Nephron (organoid): Measurements from ENCODE around the gene ARHGEF2.
A peak's percentile ranks its signal among the peaks of the same experiment; 100 is the strongest.

Experiments
- H3K27ac Mint-ChIP-seq, 3 experiments: 2 replicates each; pipeline ENCODE4 v1.8.0; 2020; ENCODE audit warnings: mixed read lengths in 3 of 3, mild to moderate bottlenecking in 2 of 3, moderate library complexity in 1 of 3
- H3K27me3 Mint-ChIP-seq: 2 replicates; pipeline ENCODE4 v1.8.0; 2021; ENCODE audit warnings: low read depth, mild to moderate bottlenecking, moderate library complexity, mixed read lengths
- H3K36me3 Mint-ChIP-seq: 2 replicates; pipeline ENCODE4 v1.8.0; 2020; ENCODE audit warnings: low read depth, mixed read lengths
- H3K4me1 Mint-ChIP-seq: 2 replicates; pipeline ENCODE4 v1.8.0; 2020; ENCODE audit warnings: mixed read lengths
- H3K4me3 Mint-ChIP-seq, 3 experiments: 2 replicates each; pipeline ENCODE4 v1.8.0; 2020; ENCODE audit warnings: mild to moderate bottlenecking in 3 of 3, mixed read lengths in 3 of 3, moderate library complexity in 2 of 3
- H3K9me3 Mint-ChIP-seq: 2 replicates; pipeline ENCODE4 v1.8.0; 2020; ENCODE audit warnings: mixed read lengths
- TF ChIP-seq, protein P1 (sequence below), 3 experiments: fragments of 200-600 bp; sonication (generic); IDR thresholded peaks; one replicate each; pipeline ENCODE4 v1.5.0; 2021; ENCODE audit warnings: antibody characterized with exemption in 3 of 3; ENCODE audit not compliant: unreplicated experiment in 3 of 3

ARHGEF2 gene

DNA sequence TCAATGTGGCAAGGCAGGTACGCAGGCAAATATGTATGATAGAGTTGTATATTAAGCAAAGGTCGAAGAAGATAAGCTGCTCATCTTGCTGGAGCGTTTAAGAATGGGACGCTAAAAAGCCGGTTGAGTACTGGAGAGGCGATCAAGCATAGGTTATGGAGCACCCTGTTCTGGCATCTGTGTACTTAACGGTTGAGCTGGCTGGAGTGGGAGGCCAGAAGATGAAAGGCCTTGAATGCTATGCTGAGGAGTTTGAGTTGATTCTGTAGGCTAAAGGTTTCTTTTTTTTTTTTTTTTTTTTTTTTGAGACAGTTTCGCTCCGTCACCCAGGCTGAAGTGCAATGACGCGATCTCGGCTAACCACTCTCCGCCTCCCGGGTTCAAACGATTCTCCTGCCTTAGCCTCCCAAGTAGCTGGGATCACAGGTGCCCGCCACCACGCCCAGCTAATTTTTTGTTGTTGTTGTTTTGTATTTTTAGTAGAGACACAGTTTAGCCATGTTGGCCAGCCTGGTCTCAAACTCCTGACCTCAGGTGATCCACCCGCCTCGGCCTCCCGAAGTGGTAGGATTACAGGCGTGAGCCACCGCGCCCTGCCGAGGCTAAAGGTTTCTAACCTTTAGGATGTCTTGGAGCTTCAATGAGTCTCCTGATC, 43.3 kb downstream of the ARHGEF2 start:
- no peak overlapping the region for H3K27ac Mint-ChIP-seq
- H3K9me3 Mint-ChIP-seq: no peaks in the 10 kb centered on the region
- H3K36me3 Mint-ChIP-seq: peaks cover 22% of the 10 kb centered on the region
- no peaks in the 10 kb centered on the region for H3K27me3 Mint-ChIP-seq
- H3K4me1 Mint-ChIP-seq: peaks cover 27% of the 10 kb centered on the region
- TF ChIP-seq, protein P1, sequence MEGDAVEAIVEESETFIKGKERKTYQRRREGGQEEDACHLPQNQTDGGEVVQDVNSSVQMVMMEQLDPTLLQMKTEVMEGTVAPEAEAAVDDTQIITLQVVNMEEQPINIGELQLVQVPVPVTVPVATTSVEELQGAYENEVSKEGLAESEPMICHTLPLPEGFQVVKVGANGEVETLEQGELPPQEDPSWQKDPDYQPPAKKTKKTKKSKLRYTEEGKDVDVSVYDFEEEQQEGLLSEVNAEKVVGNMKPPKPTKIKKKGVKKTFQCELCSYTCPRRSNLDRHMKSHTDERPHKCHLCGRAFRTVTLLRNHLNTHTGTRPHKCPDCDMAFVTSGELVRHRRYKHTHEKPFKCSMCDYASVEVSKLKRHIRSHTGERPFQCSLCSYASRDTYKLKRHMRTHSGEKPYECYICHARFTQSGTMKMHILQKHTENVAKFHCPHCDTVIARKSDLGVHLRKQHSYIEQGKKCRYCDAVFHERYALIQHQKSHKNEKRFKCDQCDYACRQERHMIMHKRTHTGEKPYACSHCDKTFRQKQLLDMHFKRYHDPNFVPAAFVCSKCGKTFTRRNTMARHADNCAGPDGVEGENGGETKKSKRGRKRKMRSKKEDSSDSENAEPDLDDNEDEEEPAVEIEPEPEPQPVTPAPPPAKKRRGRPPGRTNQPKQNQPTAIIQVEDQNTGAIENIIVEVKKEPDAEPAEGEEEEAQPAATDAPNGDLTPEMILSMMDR (IDR thresholded peaks at IDR 0.05; ENCODE audit: unreplicated experiment in 3 of 3): no peak
- no peak overlapping the region for H3K4me3 Mint-ChIP-seq

DNA sequence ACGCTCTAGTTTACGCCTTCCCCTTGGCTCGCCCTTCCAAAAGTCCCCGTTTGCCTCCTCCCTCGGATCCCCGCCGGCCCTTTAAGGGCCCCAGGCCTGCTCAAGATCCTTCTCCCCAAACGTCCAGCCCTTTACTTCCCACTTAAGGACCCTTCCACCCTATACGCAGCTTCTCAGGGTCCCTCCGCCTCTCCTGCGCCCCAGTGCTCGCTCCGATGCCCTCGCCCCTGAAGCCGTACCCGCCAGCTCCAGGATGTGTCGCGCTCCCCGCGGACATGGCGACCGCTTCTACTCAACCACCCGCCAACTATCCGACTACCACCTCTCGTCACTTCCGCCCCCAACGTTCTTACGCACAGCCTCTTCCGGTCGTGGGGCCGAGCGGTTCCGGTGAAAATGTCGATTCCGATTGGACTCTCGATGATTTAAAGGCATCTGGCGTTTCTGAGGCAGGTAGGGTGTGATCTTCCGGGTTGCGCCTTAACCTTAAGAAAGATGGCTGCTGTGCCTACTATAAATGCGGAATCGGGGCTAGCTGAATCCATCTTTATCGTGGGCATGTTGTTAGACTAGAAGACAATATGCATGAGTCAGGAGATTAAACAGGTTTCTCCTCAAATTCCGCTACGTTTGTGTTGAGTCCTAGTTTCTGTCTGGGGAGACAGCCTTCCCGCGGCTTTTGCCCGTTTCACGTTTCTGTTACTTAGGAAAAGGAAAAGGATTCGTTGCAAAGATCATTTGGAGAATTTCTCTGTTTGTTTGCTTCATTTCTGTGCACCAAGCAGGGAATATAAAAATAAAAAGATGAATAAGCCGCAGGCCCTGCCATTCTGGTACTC, 44.0 kb downstream of the ARHGEF2 start, which contains the start of gene KHDC4:
TSS of gene KHDC4 (minus strand) at position 317 of the 839 bp plus-strand sequence. CDS start at position 277, 40 bp downstream.
- Mint-ChIP-seq H3K4me3 (no peak within 1 kb of the TSS), H3K27me3 (no peaks in the 10 kb centered on the region), H3K36me3 (peaks cover 27% of the 10 kb centered on the region), H3K27ac (no peak within 1 kb of the TSS), H3K4me1 (peaks cover 27% of the 10 kb centered on the region), H3K9me3 (no peaks in the 10 kb centered on the region)
- TF ChIP-seq, protein P1 (IDR thresholded peaks at IDR 0.05; ENCODE audit: unreplicated experiment in 3 of 3): peak in 1 of 3 experiments; percentile 13

- Mint-ChIP-seq H3K9me3 (no peaks in the 10 kb centered on the region), H3K27me3 (no peaks in the 10 kb centered on the region), H3K4me3 (no peak overlapping the region), H3K27ac (no peak overlapping the region), H3K36me3 (peaks cover 32% of the 10 kb centered on the region), H3K4me1 (peaks cover 27% of the 10 kb centered on the region)
- TF ChIP-seq, protein P1 (IDR thresholded peaks at IDR 0.05; ENCODE audit: unreplicated experiment in 3 of 3): no peak
Observed at GRCh38 chr1:155933591-155934096, 44.7 kb downstream of the ARHGEF2 start.

GRCh38 chr1:155932487-155932886, 45.9 kb downstream of the ARHGEF2 start:
- H3K27me3 Mint-ChIP-seq: no peaks in the 10 kb centered on the region
- H3K27ac Mint-ChIP-seq: no peak overlapping the region
- H3K9me3 Mint-ChIP-seq: no peaks in the 10 kb centered on the region
- H3K4me3 Mint-ChIP-seq: peak overlapping the region; percentile 62 to 74 (median 71)
- TF ChIP-seq, protein P1 (IDR thresholded peaks at IDR 0.05; ENCODE audit: unreplicated experiment in 3 of 3): no peak
- peaks cover 21% of the 10 kb centered on the region for H3K4me1 Mint-ChIP-seq
- peaks cover 41% of the 10 kb centered on the region for H3K36me3 Mint-ChIP-seq

- Mint-ChIP-seq H3K4me3 (peak overlapping the region; percentile 62 to 73 (median 71)), H3K9me3 (no peaks in the 10 kb centered on the region), H3K27ac (no peak overlapping the region), H3K27me3 (no peaks in the 10 kb centered on the region), H3K36me3 (peaks cover 44% of the 10 kb centered on the region), H3K4me1 (peaks cover 21% of the 10 kb centered on the region)
- TF ChIP-seq, protein P1 (IDR thresholded peaks at IDR 0.05; ENCODE audit: unreplicated experiment in 3 of 3): no peak
Observed at GRCh38 chr1:155932081-155932480, 46.3 kb downstream of the ARHGEF2 start.
